Astrocyte (in vitro differentiated cells and primary cell): ENCODE data around the gene CFAP57.

Source experiments
- EZH2 ChIP-seq: IDR thresholded peaks from 2 replicates; pipeline ENCODE4 v1.6.1; 2012; ENCODE audit warnings: mild to moderate bottlenecking, low read length, inconsistent platforms; ENCODE audit not compliant: insufficient read depth
- TF ChIP-seq, protein P1 (sequence below): IDR thresholded peaks from 2 replicates; pipeline ENCODE4 v1.5.1; 2011; ENCODE audit warnings: low read depth, mild to moderate bottlenecking, inconsistent platforms, low read length, moderate library complexity; ENCODE audit not compliant: insufficient read depth

DNA sequence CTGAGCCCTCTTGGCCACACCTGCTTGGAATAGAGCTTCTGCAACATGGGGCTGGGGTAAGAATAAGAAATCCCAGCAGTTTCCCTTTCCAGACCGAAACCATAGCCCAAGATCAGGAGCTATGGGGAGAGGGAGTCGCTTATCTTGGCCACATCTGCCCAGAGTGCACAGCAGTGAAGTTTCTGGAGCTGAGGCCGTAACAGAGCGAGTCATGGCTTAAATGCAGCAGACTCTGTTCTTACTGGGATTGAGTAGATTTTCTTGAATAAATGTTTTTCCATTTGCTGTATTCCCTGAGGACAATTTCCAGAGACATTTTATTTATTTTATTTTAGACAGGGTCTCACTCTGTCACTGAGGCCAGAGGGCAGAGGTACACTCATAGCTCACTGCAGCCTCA is 33.5 kb downstream of the CFAP57 start:
- TF ChIP-seq, protein P1, sequence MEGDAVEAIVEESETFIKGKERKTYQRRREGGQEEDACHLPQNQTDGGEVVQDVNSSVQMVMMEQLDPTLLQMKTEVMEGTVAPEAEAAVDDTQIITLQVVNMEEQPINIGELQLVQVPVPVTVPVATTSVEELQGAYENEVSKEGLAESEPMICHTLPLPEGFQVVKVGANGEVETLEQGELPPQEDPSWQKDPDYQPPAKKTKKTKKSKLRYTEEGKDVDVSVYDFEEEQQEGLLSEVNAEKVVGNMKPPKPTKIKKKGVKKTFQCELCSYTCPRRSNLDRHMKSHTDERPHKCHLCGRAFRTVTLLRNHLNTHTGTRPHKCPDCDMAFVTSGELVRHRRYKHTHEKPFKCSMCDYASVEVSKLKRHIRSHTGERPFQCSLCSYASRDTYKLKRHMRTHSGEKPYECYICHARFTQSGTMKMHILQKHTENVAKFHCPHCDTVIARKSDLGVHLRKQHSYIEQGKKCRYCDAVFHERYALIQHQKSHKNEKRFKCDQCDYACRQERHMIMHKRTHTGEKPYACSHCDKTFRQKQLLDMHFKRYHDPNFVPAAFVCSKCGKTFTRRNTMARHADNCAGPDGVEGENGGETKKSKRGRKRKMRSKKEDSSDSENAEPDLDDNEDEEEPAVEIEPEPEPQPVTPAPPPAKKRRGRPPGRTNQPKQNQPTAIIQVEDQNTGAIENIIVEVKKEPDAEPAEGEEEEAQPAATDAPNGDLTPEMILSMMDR = no peak
- no peak for TF ChIP-seq EZH2
